Measurements from ENCODE around the gene COPG1. TPM values are rescaled to one million over a fixed set of nuclear protein-coding genes. Genes with fewer than 3 reads are reported as not detected.

The COPG1 gene
- polyA plus RNA-seq, 3 donors: 59.9 to 94.5 (median 60.2) TPM

GRCh38 chr3:129304962-129305222, 55.5 kb downstream of the COPG1 start:
- peaks cover 15 to 23% of the 10 kb centered on the region in 2 donors for H3K36me3 Mint-ChIP-seq
- no peaks in the 10 kb centered on the region for H3K9me3 Mint-ChIP-seq
- H3K36me3 ChIP-seq (replicated peaks in 1 of 2; ENCODE audit: control insufficient read depth in 1 of 2, insufficient read depth in 2 of 2, low read length in 2 of 2): peaks cover 5 to 18% of the 10 kb centered on the region in 2 donors
- H3K9me3 ChIP-seq (replicated peaks in 1 of 2; ENCODE audit: control insufficient read depth in 1 of 2, insufficient read depth in 1 of 2, low read length in 2 of 2): no peaks in the 10 kb centered on the region
- H2AFZ ChIP-seq (ENCODE audit: insufficient read depth, low read depth, low read length, poor library complexity, severe bottlenecking): no peak overlapping the region
- H3K79me2 ChIP-seq (ENCODE audit: insufficient read depth, low read length): no peaks in the 10 kb centered on the region
- no peaks in the 10 kb centered on the region for H3K27me3 ChIP-seq (ENCODE audit: control insufficient read depth in 2 of 2, insufficient read depth in 2 of 2, low read length in 2 of 2)
- DNase-seq: no peak
- H3K4me1 ChIP-seq (ENCODE audit: control insufficient read depth in 1 of 2, insufficient read depth in 2 of 2, low read length in 2 of 2): peaks cover 30 to 39% of the 10 kb centered on the region in 2 donors
- 100% methylated on average over 1 of the region's 1 CpG for WGBS (ENCODE audit: insufficient coverage)
- H3K4me2 ChIP-seq (replicated peaks; ENCODE audit: extremely low read depth, low read length, poor library complexity, severe bottlenecking): no peak overlapping the region
- H3K4me1 Mint-ChIP-seq: peaks cover 38% of the 10 kb centered on the region
- H3K27ac ChIP-seq (ENCODE audit: low read depth in 1 of 2, low read length in 2 of 2): peak overlapping the region in 1 of 2 donors; percentile 30
- intact Hi-C loops (cut with micrococcal nuclease): no loop called here
- no peak overlapping the region for H3K4me3 ChIP-seq (replicated peaks in 1 of 3; ENCODE audit: low read depth in 2 of 3, low read length in 3 of 3)
- no peaks in the 10 kb centered on the region for H4K20me1 ChIP-seq (ENCODE audit: insufficient read depth, low read length)
- H3K27me3 Mint-ChIP-seq (ENCODE audit: low read depth in 3 of 3): peaks cover 0 to 4% (median 2%) of the 10 kb centered on the region in 3 donors
- peak overlapping the region in 3 of 7 donors; percentile 3 to 50 (median 23) for H3K27ac Mint-ChIP-seq
- H3K9ac ChIP-seq (ENCODE audit: insufficient read depth, low read length, poor library complexity, severe bottlenecking): no peak overlapping the region
- TF ChIP-seq CTCF (IDR thresholded peaks at IDR 0.05): no peak
- peak overlapping the region in 1 of 2 donors; percentile 8 for H3K4me3 Mint-ChIP-seq

DNA sequence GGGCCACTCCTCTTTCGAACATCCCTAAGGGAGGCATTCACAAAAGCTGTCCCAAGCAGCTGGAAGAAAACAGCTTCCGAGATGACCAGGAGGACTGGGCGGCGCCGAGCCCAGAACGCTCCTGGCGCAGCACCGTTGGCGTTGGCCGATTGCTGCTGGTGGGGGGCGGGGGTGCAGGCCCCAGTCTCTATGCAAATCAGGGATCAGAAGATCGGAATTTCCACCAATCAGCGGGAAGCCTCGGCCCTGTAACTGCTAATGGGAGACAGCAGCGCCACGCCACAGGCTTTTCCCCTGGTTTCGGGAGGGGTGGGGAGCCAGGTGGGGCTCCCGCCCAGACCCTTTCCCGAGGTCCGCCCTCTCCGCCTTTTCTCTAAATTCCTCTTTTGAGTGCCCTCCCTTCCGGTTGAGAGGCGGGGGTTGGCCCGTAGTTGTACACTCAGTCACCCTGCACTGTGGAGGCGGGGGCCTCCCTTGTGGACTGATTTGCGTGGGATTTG, 56.2 kb downstream of the COPG1 start:
- no peaks in the 10 kb centered on the region for H4K20me1 ChIP-seq (ENCODE audit: insufficient read depth, low read length)
- Mint-ChIP-seq H3K27ac (peak overlapping the region; percentile 60 to 90 (median 81)), H3K36me3 (peaks cover 14 to 19% of the 10 kb centered on the region in 2 donors), H3K27me3 (ENCODE audit: low read depth in 3 of 3) (peaks cover 0 to 4% (median 3%) of the 10 kb centered on the region in 3 donors), H3K9me3 (no peaks in the 10 kb centered on the region), H3K4me3 (peak overlapping the region; percentile 81 to 89), H3K4me1 (peaks cover 45% of the 10 kb centered on the region)
- peak overlapping the region; percentile 55 for H3K9ac ChIP-seq (ENCODE audit: insufficient read depth, low read length, poor library complexity, severe bottlenecking)
- 1% methylated on average over 10 of the region's 26 CpGs for WGBS (ENCODE audit: insufficient coverage)
- no peak for TF ChIP-seq CTCF (IDR thresholded peaks at IDR 0.05)
- H2AFZ ChIP-seq (ENCODE audit: insufficient read depth, low read depth, low read length, poor library complexity, severe bottlenecking): peak overlapping the region; percentile 82
- peaks cover 5 to 18% of the 10 kb centered on the region in 2 donors for H3K36me3 ChIP-seq (replicated peaks in 1 of 2; ENCODE audit: control insufficient read depth in 1 of 2, insufficient read depth in 2 of 2, low read length in 2 of 2)
- H3K27ac ChIP-seq (ENCODE audit: low read depth in 1 of 2, low read length in 2 of 2): peak overlapping the region; percentile 43 to 69
- peak overlapping the region; percentile 46 to 81 (median 56) for H3K4me3 ChIP-seq (replicated peaks in 1 of 3; ENCODE audit: low read depth in 2 of 3, low read length in 3 of 3)
- no peaks in the 10 kb centered on the region for H3K27me3 ChIP-seq (ENCODE audit: control insufficient read depth in 2 of 2, insufficient read depth in 2 of 2, low read length in 2 of 2)
- peak overlapping the region; percentile 84 for H3K4me2 ChIP-seq (replicated peaks; ENCODE audit: extremely low read depth, low read length, poor library complexity, severe bottlenecking)
- H3K79me2 ChIP-seq (ENCODE audit: insufficient read depth, low read length): no peaks in the 10 kb centered on the region
- peak; percentile 56 to 70 (median 65) for DNase-seq
- intact Hi-C loops (cut with micrococcal nuclease): no loop called here
- peaks cover 38 to 46% of the 10 kb centered on the region in 2 donors for H3K4me1 ChIP-seq (ENCODE audit: control insufficient read depth in 1 of 2, insufficient read depth in 2 of 2, low read length in 2 of 2)
- no peaks in the 10 kb centered on the region for H3K9me3 ChIP-seq (replicated peaks in 1 of 2; ENCODE audit: control insufficient read depth in 1 of 2, insufficient read depth in 1 of 2, low read length in 2 of 2)
